ENCODE results near the gene GJE1.

The GJE1 gene

GRCh38 chr6:142167071-142167470 is 34.3 kb downstream of the GJE1 start:
- no peak for DNase-seq

- no peak for DNase-seq
Measured at GRCh38 chr6:142167486-142167885, 34.8 kb downstream of the GJE1 start.

- DNase-seq: no peak
Measured at GRCh38 chr6:142171351-142171750, 38.6 kb downstream of the GJE1 start.

- DNase-seq: no peak
Measured at GRCh38 chr6:142172758-142173157, 40.0 kb downstream of the GJE1 start.

GRCh38 chr6:142173980-142174379 is 41.3 kb downstream of the GJE1 start:
- DNase-seq: no peak

GRCh38 chr6:142174703-142175102 is 42.0 kb downstream of the GJE1 start:
- no peak for DNase-seq

GRCh38 chr6:142178129-142178528 is 45.4 kb downstream of the GJE1 start:
- no peak for DNase-seq

GRCh38 chr6:142182004-142182403 is 49.3 kb downstream of the GJE1 start:
- DNase-seq: no peak

- no peak for DNase-seq
Measured at GRCh38 chr6:142183351-142183750, 50.6 kb downstream of the GJE1 start.

GRCh38 chr6:142184307-142184706 is 51.6 kb downstream of the GJE1 start:
- DNase-seq: no peak
